Hepatocyte (in vitro differentiated cells): ENCODE results near the gene KRCC1.

ENCODE experiments used
- CTCF ChIP-seq: fragments of 200-600 bp; sonication (generic); IDR thresholded peaks from 2 replicates; pipeline ENCODE4 v1.5.1; 2016; ENCODE audit warnings: antibody characterized with exemption, mild to moderate bottlenecking; ENCODE audit not compliant: poor library complexity
- EZH2 ChIP-seq: fragments of 200-600 bp; sonication (generic); IDR thresholded peaks from 2 replicates; pipeline ENCODE4 v1.6.1; 2016; ENCODE audit warnings: antibody characterized with exemption, mild to moderate bottlenecking, borderline replicate concordance
- EZH2phosphoT487 ChIP-seq: fragments of 200-600 bp; sonication (generic); IDR thresholded peaks from one replicate; pipeline ENCODE4 v1.6.1; 2018; ENCODE audit warnings: antibody characterized with exemption, mild to moderate bottlenecking, low read depth, moderate library complexity; ENCODE audit not compliant: unreplicated experiment, severe bottlenecking

DNA sequence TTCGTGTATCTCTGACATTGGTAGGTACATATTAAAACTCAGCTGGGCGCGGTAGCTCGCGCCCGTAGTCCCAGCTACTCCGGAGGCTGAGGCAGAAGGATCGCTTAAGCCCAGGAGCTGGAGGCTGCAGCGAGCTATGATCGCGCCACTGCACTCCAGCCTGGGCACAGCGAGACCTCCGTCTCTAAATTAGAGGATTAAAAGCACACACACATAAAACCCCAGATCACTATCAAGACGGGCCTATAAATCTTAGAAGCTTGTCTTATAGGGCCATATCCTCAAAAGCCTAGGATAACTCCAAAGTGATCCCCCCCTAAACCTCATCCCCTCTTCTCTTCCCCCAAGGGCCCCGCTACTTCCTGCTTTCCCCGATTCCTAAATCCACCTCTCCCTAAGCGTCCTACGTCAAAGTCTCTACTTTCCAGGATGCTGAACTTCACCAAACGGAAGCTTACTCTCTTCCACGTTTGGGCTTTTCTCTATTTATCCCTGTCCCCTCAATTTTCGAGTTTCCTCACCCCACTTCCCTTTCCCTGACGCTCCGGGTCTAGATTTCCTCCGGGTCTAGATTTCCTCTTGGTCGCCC lies 707 bp downstream of the KRCC1 start:
- TF ChIP-seq CTCF = no peak
- no peak for TF ChIP-seq EZH2
- no peak for TF ChIP-seq EZH2phosphoT487
